HEK293 (cell line): ENCODE data around the gene HOTAIR.

ENCODE experiments used
- CTCF ChIP-seq: fragments of 450-650 bp; formaldehyde crosslinking; IDR thresholded peaks from 2 replicates; pipeline ENCODE4 v1.5.1; 2016; ENCODE audit warnings: missing biosample characterization, missing genetic modification characterization
- PATZ1 ChIP-seq: fragments of 450-650 bp; formaldehyde crosslinking; IDR thresholded peaks from 2 replicates; pipeline ENCODE4 v1.5.1; 2016; ENCODE audit warnings: missing biosample characterization, missing genetic modification characterization
- SP2 ChIP-seq: fragments of 450-650 bp; formaldehyde crosslinking; IDR thresholded peaks from 2 replicates; pipeline ENCODE4 v1.5.1; 2016; ENCODE audit warnings: missing biosample characterization, missing genetic modification characterization
- YY1 ChIP-seq: fragments of 450-650 bp; formaldehyde crosslinking; IDR thresholded peaks from 2 replicates; pipeline ENCODE4 v1.5.1; 2018; ENCODE audit warnings: missing biosample characterization, missing genetic modification characterization
- ZBTB7A ChIP-seq: fragments of 450-650 bp; formaldehyde crosslinking; IDR thresholded peaks from 2 replicates; pipeline ENCODE4 v1.5.1; 2016; ENCODE audit warnings: low read depth, missing biosample characterization, missing genetic modification characterization
- ZNF501 ChIP-seq: fragments of 450-650 bp; formaldehyde crosslinking; IDR thresholded peaks from 2 replicates; pipeline ENCODE4 v1.5.1; 2016; ENCODE audit warnings: missing biosample characterization, missing genetic modification characterization
- ZNF561 ChIP-seq: fragments of 450-650 bp; IDR thresholded peaks from 2 replicates; pipeline ENCODE4 v1.5.1; 2018; ENCODE audit warnings: missing biosample characterization, missing genetic modification characterization, borderline replicate concordance

- TF ChIP-seq CTCF (tag by site-specific recombination) (no peak), ZNF501 (tag by site-specific recombination) (no peak), PATZ1 (no peak), ZBTB7A (tag by site-specific recombination) (no peak), SP2 (tag by site-specific recombination) (no peak), ZNF561 (tag by site-specific recombination) (no peak), YY1 (tag by site-specific recombination) (no peak)
Measured at GRCh38 chr12:53975479-53976152, 862 bp upstream of the HOTAIR start.
